GM13976 (cell line): ENCODE data around the gene FAM234A.

Experiments
- DNase-seq: peaks from one replicate; pipeline ENCODE4 v3.0.0; 2012; ENCODE audit warnings: low spot score
- CTCF ChIP-seq: IDR thresholded peaks from 2 replicates; pipeline ENCODE4 v1.5.1; 2012; ENCODE audit warnings: borderline replicate concordance, mild to moderate bottlenecking; ENCODE audit not compliant: insufficient read depth; ENCODE audit errors: extremely low read depth, missing control alignments, control extremely low read depth
- in situ Hi-C: fragments of 300-500 bp; cut with MboI; formaldehyde crosslinking; loops from one replicate; pipeline ENCODE4 v1.12.0; 2022; ENCODE audit warnings: low sequenced_read_pairs, mixed read lengths, inconsistent platforms; ENCODE audit not compliant: unreplicated experiment

Gene FAM234A

GRCh38 chr16:286491-287297, 52.1 kb downstream of the FAM234A start:
- no peak for DNase-seq
- TF ChIP-seq CTCF = no peak
- in situ Hi-C loops = no loop called here

GRCh38 chr16:287298-287811, 52.7 kb downstream of the FAM234A start:
- in situ Hi-C loops = no loop called here

GRCh38 chr16:287981-288920, 53.6 kb downstream of the FAM234A start:
- TF ChIP-seq CTCF = no peak
- in situ Hi-C loops = no loop called here
- no peak for DNase-seq

More at GRCh38 chr16:287298-287811, 52.7 kb downstream of the FAM234A start:
- no peak for TF ChIP-seq CTCF
- no peak for DNase-seq

GRCh38 chr16:289395-289997, 54.9 kb downstream of the FAM234A start:
- in situ Hi-C loops = no loop called here
- no peak for TF ChIP-seq CTCF
- DNase-seq = no peak

GRCh38 chr16:290015-290680, 55.5 kb downstream of the FAM234A start:
- TF ChIP-seq CTCF = no peak
- in situ Hi-C loops = no loop called here
- DNase-seq = no peak

GRCh38 chr16:290681-291405, 56.2 kb downstream of the FAM234A start:
- DNase-seq = no peak
- TF ChIP-seq CTCF = no peak
- in situ Hi-C loops = no loop called here
